Colonic mucosa (tissue), 4 donors: Measurements from ENCODE around the gene LDLRAD1. TPM values are rescaled to one million over a fixed set of nuclear protein-coding genes. Genes with fewer than 3 reads are reported as not detected.
"Not testable (repeated sequence)": the region's sequence is repeated elsewhere in the genome, so short reads cannot be mapped to it uniquely, and the experiment has no call there.

Experiments
- DNase-seq: peaks from one replicate; pipeline ENCODE4 v3.0.0-alpha.2; 2020
- H3K27ac ChIP-seq: fragments of 200-600 bp; one replicate; pipeline ENCODE4 v1.8.0; 2021
- H3K27me3 ChIP-seq: fragments of 200-600 bp; one replicate; pipeline ENCODE4 v1.8.0; 2021
- H3K36me3 ChIP-seq: fragments of 200-600 bp; one replicate; pipeline ENCODE4 v1.8.0; 2021
- H3K4me1 ChIP-seq: fragments of 200-600 bp; one replicate; pipeline ENCODE4 v1.8.0; 2021; ENCODE audit warnings: mild to moderate bottlenecking
- H3K4me3 ChIP-seq: fragments of 200-600 bp; one replicate; pipeline ENCODE4 v1.8.0; 2021
- H3K9ac ChIP-seq, 2 donors: one replicate each; pipeline ENCODE4 v1.7.0; 2013; ENCODE audit warnings: control low read depth in 2 of 2, low read depth in 2 of 2, low read length in 2 of 2
- H3K9me3 ChIP-seq: fragments of 200-600 bp; one replicate; pipeline ENCODE4 v1.8.0; 2021
- CTCF ChIP-seq: fragments of 200-600 bp; IDR thresholded peaks from one replicate; pipeline ENCODE4 v1.8.0; 2022; ENCODE audit warnings: antibody characterized with exemption, mild to moderate bottlenecking
- intact Hi-C: fragments of 100-400 bp; cut with DNase I; formaldehyde crosslinking; loops from one replicate; pipeline ENCODE4 v1.14.1; 2022
- total RNA-seq, 2 donors: library from RNA; stranded (reverse); fragmentation: NEBNext Ultra II Directional in 1 of 2; extraction: Animal tissue kit (Norgen Biotek cat#: 25700) in 1 of 2; gene quantifications; one replicate each; pipeline ENCODE4 v1.2.1, GENCODE V29; 2021
- donor health status: healthy.
- donor health status: DM: no; HTN: no; CAD: no.
- donor health status: DM: no; HTN: no; CAD: no.

LDLRAD1 gene
- total RNA-seq, 2 donors from 2014 or later, result 0.24 TPM; not detected in 1

- peak overlapping the region; percentile 71 for H3K4me3 ChIP-seq
- peaks cover 19% of the 10 kb centered on the region for H3K4me1 ChIP-seq
- H3K9me3 ChIP-seq, result no peaks in the 10 kb centered on the region
- no peaks in the 10 kb centered on the region for H3K36me3 ChIP-seq
- H3K27me3 ChIP-seq, result no peaks in the 10 kb centered on the region
- H3K9ac ChIP-seq, result peak overlapping the region; percentile 92 to 95
- peak; percentile 58 for DNase-seq
- no peak for TF ChIP-seq CTCF
- peak overlapping the region; percentile 96 for H3K27ac ChIP-seq
- intact Hi-C loops, result no loop called here
These were observed 34.5 kb upstream of the LDLRAD1 start for GRCh38 chr1:54052431-54052933.

GRCh38 chr1:54051933-54052430, 34.0 kb upstream of the LDLRAD1 start:
- DNase-seq, result peak; percentile 67
- Histone ChIP-seq H3K4me1 (peaks cover 19% of the 10 kb centered on the region), H3K4me3 (peak overlapping the region; percentile 71), H3K27me3 (no peaks in the 10 kb centered on the region), H3K36me3 (no peaks in the 10 kb centered on the region), H3K9ac (peak overlapping the region; percentile 92 to 95), H3K27ac (peak overlapping the region; percentile 96), H3K9me3 (no peaks in the 10 kb centered on the region)
- intact Hi-C loops, result no loop called here
- no peak for TF ChIP-seq CTCF

GRCh38 chr1:54050435-54050834, 32.4 kb upstream of the LDLRAD1 start:
- H3K36me3 ChIP-seq, H3K9ac ChIP-seq, DNase-seq, intact Hi-C loops, H3K27ac ChIP-seq, H3K27me3 ChIP-seq, H3K9me3 ChIP-seq, H3K4me3 ChIP-seq: not testable (repeated sequence)
- H3K4me1 ChIP-seq, result peaks cover 19% of the 10 kb centered on the region

GRCh38 chr1:54047384-54048305, 29.7 kb upstream of the LDLRAD1 start:
- H3K4me1 ChIP-seq, result peaks cover 19% of the 10 kb centered on the region
- H3K36me3 ChIP-seq, result no peaks in the 10 kb centered on the region
- DNase-seq, result no peak
- no peak overlapping the region for H3K27ac ChIP-seq
- H3K4me3 ChIP-seq, result no peak overlapping the region
- no peak overlapping the region for H3K9ac ChIP-seq
- intact Hi-C loops, result no loop called here
- TF ChIP-seq CTCF, result no peak
- H3K27me3 ChIP-seq, result no peaks in the 10 kb centered on the region
- no peaks in the 10 kb centered on the region for H3K9me3 ChIP-seq

GRCh38 chr1:54046671-54047383, 28.8 kb upstream of the LDLRAD1 start:
- Histone ChIP-seq H3K4me1 (peaks cover 19% of the 10 kb centered on the region), H3K4me3 (no peak overlapping the region), H3K9me3 (no peaks in the 10 kb centered on the region), H3K27me3 (no peaks in the 10 kb centered on the region), H3K27ac (no peak overlapping the region), H3K36me3 (peaks cover 2% of the 10 kb centered on the region), H3K9ac (no peak overlapping the region)
- intact Hi-C loops, result no loop called here
- no peak for DNase-seq
- TF ChIP-seq CTCF, result no peak
